Mucosa of descending colon (tissue), 3 donors: Measurements from ENCODE around the gene PPFIBP2. TPM values are rescaled to one million over a fixed set of nuclear protein-coding genes. Genes with fewer than 3 reads are reported as not detected.
"Not testable (repeated sequence)": the region's sequence is repeated elsewhere in the genome, so short reads cannot be mapped to it uniquely, and the experiment has no call there.

Source experiments
- ATAC-seq: fragments of 200-7000 bp; cut with Tn5 transposase; one replicate; pipeline ENCODE4 v1.9.1; 2020; ENCODE audit warnings: mild to moderate bottlenecking, moderate library complexity
- DNase-seq, 3 donors: peaks; one replicate each; pipeline ENCODE4 v3.0.0-alpha.2; 2020
- H3K36me3 ChIP-seq: fragments of 200-600 bp; one replicate; pipeline ENCODE4 v1.8.0; 2021; ENCODE audit warnings: low read depth, mild to moderate bottlenecking
- H3K4me1 ChIP-seq: fragments of 200-600 bp; one replicate; pipeline ENCODE4 v1.8.0; 2021; ENCODE audit warnings: low read depth, mild to moderate bottlenecking
- H3K4me3 ChIP-seq: fragments of 200-600 bp; one replicate; pipeline ENCODE4 v1.8.0; 2021; ENCODE audit warnings: mild to moderate bottlenecking
- H3K9me3 ChIP-seq: fragments of 200-600 bp; one replicate; pipeline ENCODE4 v1.8.0; 2021; ENCODE audit warnings: mild to moderate bottlenecking
- intact Hi-C, 2 donors: fragments of 100-400 bp; cut with DNase I in 1 of 2; cut with micrococcal nuclease in 1 of 2; formaldehyde crosslinking; loops; one replicate each; pipeline versions ENCODE4 v1.11.0 to v1.11.1; 2022; cut with DNase I, micrococcal nuclease
- total RNA-seq, 3 donors: library from RNA; stranded (reverse); fragmentation: NEBNext Ultra II Directional in 2 of 3; extraction: Animal tissue kit (Norgen Biotek cat#: 25700) in 2 of 3; gene quantifications; one replicate each; pipeline versions ENCODE4 v1.2.1 to v1.2.4, GENCODE V29; 2021 to 2023
- TF ChIP-seq, protein P1 (sequence below): fragments of 200-600 bp; IDR thresholded peaks from one replicate; pipeline ENCODE4 v1.8.0; 2022; ENCODE audit warnings: antibody characterized with exemption, mild to moderate bottlenecking
- donor health status: DM: no; HTN: no; CAD: no; lungs with moderate emphysema.
- donor health status: DM: no; HTN: no; CAD: no.
- donor health status: DM: no; HTN: yes; CAD: no.

Gene PPFIBP2
- total RNA-seq, 3 donors from 2014 or later, result 40.1 to 83.5 (median 69.2) TPM

DNA sequence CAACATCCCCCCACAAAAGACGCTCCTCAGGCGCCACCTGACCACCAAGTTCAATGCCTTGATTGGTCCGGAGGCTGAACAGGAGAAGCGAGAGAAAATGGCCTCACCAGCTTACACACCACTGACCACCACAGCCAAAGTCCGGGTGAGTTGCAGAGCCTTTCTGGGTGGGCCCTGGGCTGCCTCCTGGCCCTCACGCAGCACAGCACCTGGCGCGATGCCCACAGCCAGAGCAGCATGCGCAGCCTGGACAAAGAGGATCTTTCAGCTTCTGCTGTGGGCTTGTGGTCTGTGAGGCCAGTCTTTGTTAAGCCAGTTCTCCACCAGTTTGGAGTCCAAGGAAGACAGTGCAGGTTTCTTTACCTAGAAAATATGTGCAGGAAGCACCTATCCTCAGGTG is 137.9 kb downstream of the PPFIBP2 start:
- ATAC-seq (no peak), DNase-seq (no peak)
- intact Hi-C loops, result no loop called here
- Histone ChIP-seq H3K4me3 (no peak overlapping the region), H3K36me3 (peaks cover 4% of the 10 kb centered on the region), H3K9me3 (no peaks in the 10 kb centered on the region), H3K4me1 (no peaks in the 10 kb centered on the region)
- TF ChIP-seq, protein P1, sequence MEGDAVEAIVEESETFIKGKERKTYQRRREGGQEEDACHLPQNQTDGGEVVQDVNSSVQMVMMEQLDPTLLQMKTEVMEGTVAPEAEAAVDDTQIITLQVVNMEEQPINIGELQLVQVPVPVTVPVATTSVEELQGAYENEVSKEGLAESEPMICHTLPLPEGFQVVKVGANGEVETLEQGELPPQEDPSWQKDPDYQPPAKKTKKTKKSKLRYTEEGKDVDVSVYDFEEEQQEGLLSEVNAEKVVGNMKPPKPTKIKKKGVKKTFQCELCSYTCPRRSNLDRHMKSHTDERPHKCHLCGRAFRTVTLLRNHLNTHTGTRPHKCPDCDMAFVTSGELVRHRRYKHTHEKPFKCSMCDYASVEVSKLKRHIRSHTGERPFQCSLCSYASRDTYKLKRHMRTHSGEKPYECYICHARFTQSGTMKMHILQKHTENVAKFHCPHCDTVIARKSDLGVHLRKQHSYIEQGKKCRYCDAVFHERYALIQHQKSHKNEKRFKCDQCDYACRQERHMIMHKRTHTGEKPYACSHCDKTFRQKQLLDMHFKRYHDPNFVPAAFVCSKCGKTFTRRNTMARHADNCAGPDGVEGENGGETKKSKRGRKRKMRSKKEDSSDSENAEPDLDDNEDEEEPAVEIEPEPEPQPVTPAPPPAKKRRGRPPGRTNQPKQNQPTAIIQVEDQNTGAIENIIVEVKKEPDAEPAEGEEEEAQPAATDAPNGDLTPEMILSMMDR, result no peak

DNA sequence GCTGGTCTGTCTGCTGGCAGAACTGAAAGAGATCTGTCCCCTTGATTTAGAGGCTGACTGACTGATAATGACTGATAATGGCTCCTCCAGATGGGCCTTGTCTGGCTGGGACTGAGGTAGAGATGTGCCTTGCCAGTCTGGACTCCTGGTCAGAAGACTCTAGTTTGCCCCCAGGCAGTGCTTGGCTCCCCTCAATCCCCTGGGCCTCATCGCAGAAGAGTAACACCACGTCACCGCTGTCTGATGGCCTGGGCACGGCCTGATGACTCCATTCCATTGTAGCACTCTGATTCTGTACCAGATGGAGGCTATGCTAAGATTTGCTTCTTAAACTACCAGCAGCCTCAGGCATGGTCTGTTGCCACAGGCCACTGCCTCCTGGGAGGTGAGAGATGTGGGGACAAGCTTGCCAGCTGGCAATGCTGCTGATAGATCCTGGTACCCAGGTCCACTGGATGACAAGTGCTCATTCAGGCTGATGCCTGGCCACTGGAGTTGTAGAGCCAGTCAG is 140.5 kb downstream of the PPFIBP2 start:
- Histone ChIP-seq H3K4me3 (no peak overlapping the region), H3K4me1 (no peaks in the 10 kb centered on the region), H3K9me3 (no peaks in the 10 kb centered on the region), H3K36me3 (peaks cover 4% of the 10 kb centered on the region)
- no peak for ATAC-seq
- intact Hi-C loops, result no loop called here
- no peak for DNase-seq
- TF ChIP-seq, protein P1, result no peak

- H3K4me1 ChIP-seq, result no peaks in the 10 kb centered on the region
- peaks cover 4% of the 10 kb centered on the region for H3K36me3 ChIP-seq
- no peaks in the 10 kb centered on the region for H3K9me3 ChIP-seq
- intact Hi-C loops, result no loop called here
- ATAC-seq (no peak), DNase-seq (no peak)
- H3K4me3 ChIP-seq, result no peak overlapping the region
- TF ChIP-seq, protein P1, result no peak
Measured at GRCh38 chr11:7655253-7656217, 141.7 kb downstream of the PPFIBP2 start.

DNA sequence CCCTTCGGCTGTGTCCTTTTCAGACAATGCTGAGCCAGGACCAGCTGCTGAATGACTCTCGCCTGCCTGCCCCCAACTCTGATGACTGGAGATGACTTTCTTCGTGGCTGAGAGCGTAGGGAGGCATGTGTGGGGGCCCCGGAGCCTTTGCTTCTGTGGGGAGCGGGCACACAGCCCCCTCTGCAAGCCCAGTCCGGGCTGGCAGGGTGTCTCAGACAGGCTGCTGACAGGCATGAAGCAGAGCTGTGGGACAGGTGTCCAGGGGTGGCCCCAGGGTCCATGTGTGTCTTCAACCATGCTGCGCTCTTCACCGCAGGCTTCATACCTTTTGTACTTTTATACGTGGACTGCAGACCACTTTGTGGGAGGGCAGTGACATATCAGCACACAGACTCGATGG is 142.9 kb downstream of the PPFIBP2 start:
- no peaks in the 10 kb centered on the region for H3K9me3 ChIP-seq
- intact Hi-C loops, result no loop called here
- no peaks in the 10 kb centered on the region for H3K4me1 ChIP-seq
- no peak for DNase-seq
- peaks cover 4% of the 10 kb centered on the region for H3K36me3 ChIP-seq
- peak; percentile 12 for ATAC-seq
- TF ChIP-seq, protein P1, result no peak
- no peak overlapping the region for H3K4me3 ChIP-seq

DNA sequence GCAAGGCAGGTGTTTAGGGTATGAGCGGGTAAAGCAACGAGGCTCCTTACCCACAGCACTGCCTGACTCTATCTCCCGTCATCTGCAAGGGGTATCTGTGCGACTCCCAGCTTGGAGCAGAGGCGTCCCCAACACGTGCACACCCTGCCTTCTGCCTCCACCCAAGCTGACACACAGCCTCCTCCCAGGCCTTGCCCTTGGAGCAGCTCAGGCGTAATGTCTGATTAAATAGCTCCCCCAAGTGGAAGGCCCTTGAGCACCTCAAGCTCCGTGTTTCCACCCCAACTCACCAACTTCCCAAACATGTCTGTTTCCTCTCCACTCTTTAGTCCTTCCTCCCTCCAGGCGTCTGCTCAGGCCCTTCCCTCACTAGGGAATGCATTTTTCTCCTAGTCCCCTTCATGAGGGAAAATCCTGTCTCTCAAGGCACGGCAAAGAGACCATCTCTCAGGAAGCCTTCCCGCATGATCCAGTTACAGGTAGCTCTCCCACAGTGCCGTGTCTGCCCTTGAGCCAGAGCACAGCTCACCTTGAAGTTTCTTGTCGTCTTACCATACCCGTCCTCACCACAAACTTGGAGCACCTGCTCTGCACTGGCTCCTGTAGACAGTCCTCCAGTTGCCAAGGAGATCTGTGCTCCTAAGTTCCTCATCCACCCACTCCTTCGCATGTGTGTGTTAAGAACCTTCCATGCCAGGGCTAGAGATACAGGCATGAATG is 143.7 kb downstream of the PPFIBP2 start:
- peaks cover 4% of the 10 kb centered on the region for H3K36me3 ChIP-seq
- intact Hi-C loops, result no loop called here
- no peak overlapping the region for H3K4me3 ChIP-seq
- no peaks in the 10 kb centered on the region for H3K4me1 ChIP-seq
- TF ChIP-seq, protein P1, result no peak
- no peaks in the 10 kb centered on the region for H3K9me3 ChIP-seq
- ATAC-seq (peak; percentile 97), DNase-seq (peak in 2 of 3 donors; percentile 63 to 74)

- H3K36me3 ChIP-seq, ATAC-seq, H3K4me3 ChIP-seq, H3K9me3 ChIP-seq, H3K4me1 ChIP-seq, DNase-seq, intact Hi-C loops: not testable (repeated sequence)
Measured at GRCh38 chr11:7663531-7663930, 149.7 kb downstream of the PPFIBP2 start.
